ENCODE data around the gene TESPA1.
"Not testable (repeated sequence)": the region's sequence is repeated elsewhere in the genome, so short reads cannot be mapped to it uniquely, and the experiment has no call there.

Gene TESPA1

GRCh38 chr12:54948171-54948570 is 36.4 kb downstream of the TESPA1 start:
- DNase-seq (ENCODE audit: low read depth): no peak

GRCh38 chr12:54945082-54945481 is 39.5 kb downstream of the TESPA1 start:
- no peak for DNase-seq (ENCODE audit: low read depth)

- not testable (repeated sequence) for DNase-seq (ENCODE audit: low read depth)
Measured at GRCh38 chr12:54943292-54943691, 41.3 kb downstream of the TESPA1 start.

- no peak for DNase-seq (ENCODE audit: low read depth)
Measured at GRCh38 chr12:54941659-54942058, 42.9 kb downstream of the TESPA1 start.

- peak; percentile 2 for DNase-seq (ENCODE audit: low read depth)
Measured at GRCh38 chr12:54940727-54941315, 43.7 kb downstream of the TESPA1 start.

- no peak for DNase-seq (ENCODE audit: low read depth)
Measured at GRCh38 chr12:54937929-54938328, 46.6 kb downstream of the TESPA1 start.

- no peak for DNase-seq (ENCODE audit: low read depth)
Measured at GRCh38 chr12:54937376-54937775, 47.2 kb downstream of the TESPA1 start.

- no peak for DNase-seq (ENCODE audit: low read depth)
Measured at GRCh38 chr12:54936736-54937135, 47.8 kb downstream of the TESPA1 start.

GRCh38 chr12:54935235-54935951 is 49.2 kb downstream of the TESPA1 start:
- DNase-seq (ENCODE audit: low read depth): peak; percentile 81

- DNase-seq (ENCODE audit: low read depth): no peak
Measured at GRCh38 chr12:54934419-54934818, 50.1 kb downstream of the TESPA1 start.

GRCh38 chr12:54933376-54933775 is 51.2 kb downstream of the TESPA1 start:
- peak; percentile 60 for DNase-seq (ENCODE audit: low read depth)

- DNase-seq (ENCODE audit: low read depth): no peak
Measured at GRCh38 chr12:54932691-54933090, 51.9 kb downstream of the TESPA1 start.

GRCh38 chr12:54932038-54932437 is 52.5 kb downstream of the TESPA1 start:
- DNase-seq (ENCODE audit: low read depth): no peak

- DNase-seq (ENCODE audit: low read depth): no peak
Measured at GRCh38 chr12:54929998-54930397, 54.6 kb downstream of the TESPA1 start.

GRCh38 chr12:54926246-54926645 is 58.3 kb downstream of the TESPA1 start:
- DNase-seq (ENCODE audit: low read depth): no peak

- no peak for DNase-seq (ENCODE audit: low read depth)
Measured at GRCh38 chr12:54924972-54925707, 59.4 kb downstream of the TESPA1 start.

GRCh38 chr12:54917001-54917488 is 67.5 kb downstream of the TESPA1 start:
- DNase-seq (ENCODE audit: low read depth): no peak

Measured in EH (cell line).